DOHH2 (cell line): ENCODE results near the gene MIF.

Experiments used
- H3F3A ChIP-seq: fragments of 200-600 bp; sonication (generic), shearing (Covaris generic); 2 replicates; pipeline ENCODE4 v1.6.0; 2016; ENCODE audit warnings: antibody characterized with exemption, mild to moderate bottlenecking; ENCODE audit not compliant: control insufficient read depth, insufficient read depth
- H3K27ac ChIP-seq: fragments of 200-600 bp; sonication (generic); 2 replicates; pipeline ENCODE4 v1.5.1; 2014; ENCODE audit warnings: low read depth, mild to moderate bottlenecking, low read length, moderate library complexity
- H3K27me3 ChIP-seq: fragments of 200-600 bp; sonication (generic); 2 replicates; pipeline ENCODE4 v1.6.1; 2014; ENCODE audit warnings: mild to moderate bottlenecking, low read length, mixed read lengths; ENCODE audit not compliant: control insufficient read depth
- H3K36me3 ChIP-seq: fragments of 200-600 bp; sonication (generic); 2 replicates; pipeline ENCODE4 v1.6.1; 2014; ENCODE audit warnings: mild to moderate bottlenecking, low read length, moderate library complexity, mixed read lengths; ENCODE audit not compliant: control insufficient read depth
- H3K4me1 ChIP-seq: fragments of 200-600 bp; sonication (generic); 2 replicates; pipeline ENCODE4 v1.6.1; 2014; ENCODE audit warnings: mild to moderate bottlenecking, low read length, mixed read lengths; ENCODE audit not compliant: control insufficient read depth
- H3K4me2 ChIP-seq: fragments of 200-600 bp; sonication (generic); 2 replicates; pipeline ENCODE4 v1.6.0; 2014; ENCODE audit warnings: mild to moderate bottlenecking, low read length, moderate library complexity
- H3K4me3 ChIP-seq: fragments of 200-600 bp; sonication (generic); 2 replicates; pipeline ENCODE4 v1.5.1; 2014; ENCODE audit warnings: mild to moderate bottlenecking, low read length, mixed read lengths
- H3K79me2 ChIP-seq: fragments of 200-600 bp; sonication (generic); 2 replicates; pipeline ENCODE4 v1.6.1; 2014; ENCODE audit warnings: mild to moderate bottlenecking, low read length, mixed read lengths; ENCODE audit not compliant: control insufficient read depth
- H3K9me2 ChIP-seq: fragments of 200-600 bp; sonication (generic); replicated peaks from 2 replicates; pipeline ENCODE4 v1.6.1; 2014; ENCODE audit warnings: mild to moderate bottlenecking, low read length, mixed read lengths; ENCODE audit not compliant: control insufficient read depth
- H3K9me3 ChIP-seq: fragments of 200-600 bp; sonication (generic); 2 replicates; pipeline ENCODE4 v1.6.1; 2014; ENCODE audit warnings: antibody characterized with exemption, low read length, mixed read lengths; ENCODE audit not compliant: control insufficient read depth, insufficient read depth
- H4K20me1 ChIP-seq: fragments of 200-600 bp; sonication (generic); 2 replicates; pipeline ENCODE4 v1.6.0; 2014; ENCODE audit warnings: low read depth, mild to moderate bottlenecking, antibody characterized with exemption, low read length, moderate library complexity; ENCODE audit not compliant: control insufficient read depth, insufficient read depth
- EZH2phosphoT487 ChIP-seq: fragments of 200-600 bp; sonication (generic); IDR thresholded peaks from 2 replicates; pipeline ENCODE4 v1.6.1; 2017; ENCODE audit warnings: borderline replicate concordance, mild to moderate bottlenecking, antibody characterized with exemption, low read length, moderate library complexity, mixed read lengths
- TF ChIP-seq, protein P1 (sequence below): fragments of 200-600 bp; sonication (generic); IDR thresholded peaks from one replicate; pipeline ENCODE4 v1.5.1; 2014; ENCODE audit warnings: antibody characterized with exemption, mild to moderate bottlenecking, low read depth, low read length; ENCODE audit not compliant: poor library complexity, severe bottlenecking

MIF gene

DNA sequence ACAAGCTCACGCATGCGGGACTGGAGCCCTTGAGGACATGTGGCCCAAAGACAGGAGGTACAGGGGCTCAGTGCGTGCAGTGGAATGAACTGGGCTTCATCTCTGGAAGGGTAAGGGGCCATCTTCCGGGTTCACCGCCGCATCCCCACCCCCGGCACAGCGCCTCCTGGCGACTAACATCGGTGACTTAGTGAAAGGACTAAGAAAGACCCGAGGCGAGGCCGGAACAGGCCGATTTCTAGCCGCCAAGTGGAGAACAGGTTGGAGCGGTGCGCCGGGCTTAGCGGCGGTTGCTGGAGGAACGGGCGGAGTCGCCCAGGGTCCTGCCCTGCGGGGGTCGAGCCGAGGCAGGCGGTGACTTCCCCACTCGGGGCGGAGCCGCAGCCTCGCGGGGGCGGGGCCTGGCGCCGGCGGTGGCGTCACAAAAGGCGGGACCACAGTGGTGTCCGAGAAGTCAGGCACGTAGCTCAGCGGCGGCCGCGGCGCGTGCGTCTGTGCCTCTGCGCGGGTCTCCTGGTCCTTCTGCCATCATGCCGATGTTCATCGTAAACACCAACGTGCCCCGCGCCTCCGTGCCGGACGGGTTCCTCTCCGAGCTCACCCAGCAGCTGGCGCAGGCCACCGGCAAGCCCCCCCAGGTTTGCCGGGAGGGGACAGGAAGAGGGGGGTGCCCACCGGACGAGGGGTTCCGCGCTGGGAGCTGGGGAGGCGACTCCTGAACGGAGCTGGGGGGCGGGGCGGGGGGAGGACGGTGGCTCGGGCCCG lies at the start of gene MIF:
TSS of gene MIF (plus strand) at position 439 of the 765 bp plus-strand sequence. CDS start at position 531, 92 bp downstream.
- H3F3A ChIP-seq, result peaks cover 24% of the 10 kb centered on the region
- TF ChIP-seq EZH2phosphoT487, result no peak
- TF ChIP-seq, protein P1, sequence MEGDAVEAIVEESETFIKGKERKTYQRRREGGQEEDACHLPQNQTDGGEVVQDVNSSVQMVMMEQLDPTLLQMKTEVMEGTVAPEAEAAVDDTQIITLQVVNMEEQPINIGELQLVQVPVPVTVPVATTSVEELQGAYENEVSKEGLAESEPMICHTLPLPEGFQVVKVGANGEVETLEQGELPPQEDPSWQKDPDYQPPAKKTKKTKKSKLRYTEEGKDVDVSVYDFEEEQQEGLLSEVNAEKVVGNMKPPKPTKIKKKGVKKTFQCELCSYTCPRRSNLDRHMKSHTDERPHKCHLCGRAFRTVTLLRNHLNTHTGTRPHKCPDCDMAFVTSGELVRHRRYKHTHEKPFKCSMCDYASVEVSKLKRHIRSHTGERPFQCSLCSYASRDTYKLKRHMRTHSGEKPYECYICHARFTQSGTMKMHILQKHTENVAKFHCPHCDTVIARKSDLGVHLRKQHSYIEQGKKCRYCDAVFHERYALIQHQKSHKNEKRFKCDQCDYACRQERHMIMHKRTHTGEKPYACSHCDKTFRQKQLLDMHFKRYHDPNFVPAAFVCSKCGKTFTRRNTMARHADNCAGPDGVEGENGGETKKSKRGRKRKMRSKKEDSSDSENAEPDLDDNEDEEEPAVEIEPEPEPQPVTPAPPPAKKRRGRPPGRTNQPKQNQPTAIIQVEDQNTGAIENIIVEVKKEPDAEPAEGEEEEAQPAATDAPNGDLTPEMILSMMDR, result peak; percentile 89
- H3K4me2 ChIP-seq, result peak within 1 kb of the TSS; percentile 88
- H3K4me1 ChIP-seq, result peaks cover 26% of the 10 kb centered on the region
- no peaks in the 10 kb centered on the region for H3K27me3 ChIP-seq
- H3K27ac ChIP-seq, result peak within 1 kb of the TSS; percentile 80
- H3K36me3 ChIP-seq, result peaks cover 41% of the 10 kb centered on the region
- H3K4me3 ChIP-seq, result peak within 1 kb of the TSS; percentile 82
- peaks cover 28% of the 10 kb centered on the region for H3K79me2 ChIP-seq
- H3K9me3 ChIP-seq, result no peaks in the 10 kb centered on the region
- peaks cover 16% of the 10 kb centered on the region for H4K20me1 ChIP-seq
- no peaks in the 10 kb centered on the region for H3K9me2 ChIP-seq

DNA sequence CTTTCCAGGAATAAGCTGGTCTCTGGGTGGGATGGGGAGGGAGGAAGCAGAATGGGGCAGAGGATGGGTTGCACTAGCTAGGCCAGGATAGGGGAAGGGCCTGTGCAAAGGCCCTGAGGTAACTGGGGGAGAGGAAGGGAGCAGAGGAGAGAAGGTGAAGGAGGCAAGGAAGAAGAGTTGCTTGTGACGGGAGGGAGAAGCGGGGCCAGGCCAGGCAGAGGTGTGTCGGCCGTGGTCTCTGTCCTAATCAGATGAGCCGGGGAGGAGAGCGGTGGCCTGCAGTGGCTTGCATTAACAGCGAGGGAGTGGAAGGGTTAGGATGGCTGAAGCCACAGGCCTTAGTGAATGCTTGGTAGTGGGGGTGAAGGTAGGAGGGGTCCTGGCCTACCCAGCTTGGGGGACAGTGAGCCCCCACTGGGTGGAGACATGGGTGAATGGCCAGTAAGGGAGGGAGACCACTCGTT lies 49.4 kb upstream of the MIF start:
- peak overlapping the region; percentile 69 for H3K4me2 ChIP-seq

DNA sequence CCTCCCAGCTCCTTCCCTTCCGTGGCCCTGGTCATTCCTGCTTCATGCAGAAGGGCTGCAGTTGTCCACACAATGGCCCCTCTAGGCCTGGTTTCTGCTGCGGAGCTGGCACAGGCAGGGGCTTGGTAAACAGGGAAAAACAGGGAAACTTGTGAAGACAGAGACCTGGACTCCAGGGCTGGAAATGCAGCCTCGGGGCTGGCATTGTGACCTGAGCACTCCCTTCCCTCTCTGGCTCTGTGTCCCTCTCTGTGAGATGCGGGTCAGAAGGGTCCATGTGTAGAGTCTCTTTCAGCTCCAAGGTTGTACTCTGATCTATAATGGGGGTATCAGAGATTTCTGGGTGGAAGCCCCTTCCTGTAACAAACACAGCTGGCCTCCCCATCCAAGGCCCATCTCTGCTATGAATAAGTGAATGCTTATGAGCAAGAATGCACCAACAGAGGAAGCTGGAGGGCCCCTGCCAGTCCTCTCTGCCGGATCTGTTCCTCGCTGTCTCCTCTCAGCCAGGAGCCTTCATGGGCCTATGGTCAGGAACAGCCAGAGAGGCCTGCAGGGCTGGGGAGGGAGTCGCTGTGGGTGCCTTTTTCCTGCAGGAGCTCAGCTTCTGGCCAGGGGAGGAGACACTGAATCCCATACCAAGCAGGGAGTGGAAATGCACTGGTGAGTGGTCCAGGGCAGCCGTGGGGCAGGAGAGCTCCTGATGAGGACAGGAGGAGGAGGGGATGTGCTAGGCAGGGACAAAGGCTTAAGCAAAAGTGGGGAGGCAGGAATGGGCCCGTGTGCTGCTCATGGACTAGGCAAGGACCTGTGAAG lies 48.7 kb upstream of the MIF start:
- Histone ChIP-seq H3K9me3 (no peaks in the 10 kb centered on the region), H3K36me3 (no peaks in the 10 kb centered on the region), H3K4me2 (peak overlapping the region; percentile 69), H4K20me1 (no peaks in the 10 kb centered on the region), H3K79me2 (no peaks in the 10 kb centered on the region), H3F3A (peaks cover 30% of the 10 kb centered on the region), H3K4me3 (peak overlapping the region; percentile 61), H3K27me3 (no peaks in the 10 kb centered on the region), H3K27ac (peak overlapping the region; percentile 90), H3K9me2 (no peaks in the 10 kb centered on the region), H3K4me1 (peaks cover 95% of the 10 kb centered on the region)
- TF ChIP-seq, protein P1, result no peak
- TF ChIP-seq EZH2phosphoT487, result no peak

More for the DNA sequence above, 49.4 kb upstream of the MIF start:
- TF ChIP-seq, protein P1, result no peak
- TF ChIP-seq EZH2phosphoT487, result no peak
- peaks cover 94% of the 10 kb centered on the region for H3K4me1 ChIP-seq
- H3K27me3 ChIP-seq, result no peaks in the 10 kb centered on the region
- H3K27ac ChIP-seq, result peak overlapping the region; percentile 90
- H3F3A ChIP-seq, result peaks cover 30% of the 10 kb centered on the region
- no peaks in the 10 kb centered on the region for H3K79me2 ChIP-seq
- no peaks in the 10 kb centered on the region for H3K36me3 ChIP-seq
- H3K9me3 ChIP-seq, result no peaks in the 10 kb centered on the region
- peak overlapping the region; percentile 61 for H3K4me3 ChIP-seq
- no peaks in the 10 kb centered on the region for H3K9me2 ChIP-seq
- H4K20me1 ChIP-seq, result no peaks in the 10 kb centered on the region
